Measurements from ENCODE around the gene HTR3C. TPM values are rescaled to one million over a fixed set of nuclear protein-coding genes. Genes with fewer than 3 reads are reported as not detected.

Gene HTR3C
- total and polyA plus RNA-seq, 2 experiments from 2014 or later = not detected

GRCh38 chr3:184081116-184081830 is 28.4 kb downstream of the HTR3C start:
- Histone ChIP-seq H3K27me3 (no peaks in the 10 kb centered on the region), H3K4me3 (no peak overlapping the region), H2AFZ (no peak overlapping the region), H3K4me2 (no peak overlapping the region), H3K36me3 (replicated peaks; ENCODE audit: insufficient read depth, low read depth) (no peaks in the 10 kb centered on the region), H3K27ac (no peak overlapping the region), H3K4me1 (ENCODE audit: insufficient read depth) (no peaks in the 10 kb centered on the region), H3K79me2 (no peaks in the 10 kb centered on the region), H3K9me3 (ENCODE audit: low read depth) (no peaks in the 10 kb centered on the region), H3K9me2 (replicated peaks; ENCODE audit: insufficient read depth) (no peaks in the 10 kb centered on the region), H4K20me1 (ENCODE audit: insufficient read depth, poor library complexity, severe bottlenecking) (no peaks in the 10 kb centered on the region)
- TF ChIP-seq EZH2 (IDR thresholded peaks at IDR 0.05; ENCODE audit: borderline replicate concordance) (no peak), EZH2phosphoT487 (IDR thresholded peaks at IDR 0.05; ENCODE audit: low read depth, severe bottlenecking, unreplicated experiment) (no peak), CTCF (IDR thresholded peaks at IDR 0.05; ENCODE audit: poor library complexity) (no peak)
- no peak for DNase-seq (ENCODE audit: low spot score)
- 79% methylated on average over 16 of the region's 16 CpGs for WGBS (ENCODE audit: low lambda C conversion rate, missing lambda C conversion rate)

- no peaks in the 10 kb centered on the region for H3K9me3 ChIP-seq (ENCODE audit: low read depth)
- H3K27ac ChIP-seq = no peak overlapping the region
- no peak overlapping the region for H2AFZ ChIP-seq
- H3K4me2 ChIP-seq = no peak overlapping the region
- no peaks in the 10 kb centered on the region for H3K36me3 ChIP-seq (replicated peaks; ENCODE audit: insufficient read depth, low read depth)
- no peaks in the 10 kb centered on the region for H3K4me1 ChIP-seq (ENCODE audit: insufficient read depth)
- DNase-seq (ENCODE audit: low spot score) = no peak
- TF ChIP-seq EZH2phosphoT487 (IDR thresholded peaks at IDR 0.05; ENCODE audit: low read depth, severe bottlenecking, unreplicated experiment) = no peak
- no peak for TF ChIP-seq CTCF (IDR thresholded peaks at IDR 0.05; ENCODE audit: poor library complexity)
- TF ChIP-seq EZH2 (IDR thresholded peaks at IDR 0.05; ENCODE audit: borderline replicate concordance) = no peak
- H4K20me1 ChIP-seq (ENCODE audit: insufficient read depth, poor library complexity, severe bottlenecking) = no peaks in the 10 kb centered on the region
- WGBS (ENCODE audit: low lambda C conversion rate, missing lambda C conversion rate) = 89% methylated on average over 10 of the region's 10 CpGs
- no peaks in the 10 kb centered on the region for H3K9me2 ChIP-seq (replicated peaks; ENCODE audit: insufficient read depth)
- H3K4me3 ChIP-seq = no peak overlapping the region
- H3K79me2 ChIP-seq = no peaks in the 10 kb centered on the region
- H3K27me3 ChIP-seq = no peaks in the 10 kb centered on the region
Observed at GRCh38 chr3:184082034-184082433, 29.2 kb downstream of the HTR3C start.

- Histone ChIP-seq H3K4me3 (no peak overlapping the region), H3K9me3 (ENCODE audit: low read depth) (no peaks in the 10 kb centered on the region), H2AFZ (no peak overlapping the region), H3K4me1 (ENCODE audit: insufficient read depth) (no peaks in the 10 kb centered on the region), H3K36me3 (replicated peaks; ENCODE audit: insufficient read depth, low read depth) (no peaks in the 10 kb centered on the region), H4K20me1 (ENCODE audit: insufficient read depth, poor library complexity, severe bottlenecking) (no peaks in the 10 kb centered on the region), H3K4me2 (no peak overlapping the region), H3K27ac (no peak overlapping the region), H3K79me2 (no peaks in the 10 kb centered on the region), H3K27me3 (no peaks in the 10 kb centered on the region), H3K9me2 (replicated peaks; ENCODE audit: insufficient read depth) (no peaks in the 10 kb centered on the region)
- DNase-seq (ENCODE audit: low spot score) = no peak
- no peak for TF ChIP-seq CTCF (IDR thresholded peaks at IDR 0.05; ENCODE audit: poor library complexity)
- TF ChIP-seq EZH2phosphoT487 (IDR thresholded peaks at IDR 0.05; ENCODE audit: low read depth, severe bottlenecking, unreplicated experiment) = no peak
- no peak for TF ChIP-seq EZH2 (IDR thresholded peaks at IDR 0.05; ENCODE audit: borderline replicate concordance)
- 53% methylated on average over 2 of the region's 2 CpGs for WGBS (ENCODE audit: low lambda C conversion rate, missing lambda C conversion rate)
Observed at GRCh38 chr3:184082465-184082864, 29.6 kb downstream of the HTR3C start.

All from hepatocyte (in vitro differentiated cells).